Stomach (tissue), 9 donors: ENCODE results near the gene TMEM121B. TPM values are rescaled to one million over a fixed set of nuclear protein-coding genes. Genes with fewer than 3 reads are reported as not detected.

Experiments used
- DNase-seq, 2 donors: peaks; one replicate each; pipeline versions ENCODE4 v3.0.0 to v3.0.0-alpha.2; 2013 to 2019
- H3K27ac ChIP-seq, 5 donors: fragments of 200-600 bp in 4 of 5; sonication (generic) in 4 of 5; one replicate each; pipeline ENCODE4 v1.5.1; 2013 to 2019; ENCODE audit warnings: mild to moderate bottlenecking in 1 of 5, moderate library complexity in 1 of 5
- H3K27me3 ChIP-seq, 3 donors: fragments of 200-600 bp; sonication (generic); one replicate each; pipeline ENCODE4 v1.5.1; 2017 to 2019; ENCODE audit warnings: mixed run types in 1 of 3
- H3K36me3 ChIP-seq, 4 donors: fragments of 200-600 bp; sonication (generic); 1 replicate in 3 of 4; 2 replicates in 1 of 4; pipeline ENCODE4 v1.5.1; 2016 to 2019
- H3K4me1 ChIP-seq, 4 donors: fragments of 200-600 bp; sonication (generic); one replicate each; pipeline ENCODE4 v1.5.1; 2016 to 2019
- H3K4me3 ChIP-seq, 4 donors: fragments of 200-600 bp; sonication (generic) in 3 of 4; one replicate each; pipeline ENCODE4 v1.5.1; 2016 to 2019; ENCODE audit warnings: mild to moderate bottlenecking in 1 of 4
- H3K9me3 ChIP-seq, 4 donors: fragments of 200-600 bp; sonication (generic); one replicate each; pipeline ENCODE4 v1.5.1; 2016 to 2019
- EP300 ChIP-seq: sonication (generic); formaldehyde crosslinking; IDR thresholded peaks from one replicate; pipeline ENCODE4 v1.6.1; 2017; ENCODE audit warnings: antibody characterized with exemption
- POLR2A ChIP-seq, 4 donors: fragments of 450-650 bp; IDR thresholded peaks; one replicate each; pipeline ENCODE4 v1.6.1; 2016; ENCODE audit warnings: antibody characterized with exemption in 4 of 4, control low read depth in 2 of 4, mild to moderate bottlenecking in 1 of 4, moderate library complexity in 1 of 4
- POLR2AphosphoS5 ChIP-seq, 3 donors: sonication (generic); formaldehyde crosslinking; IDR thresholded peaks; one replicate each; pipeline ENCODE4 v1.6.1; 2016; ENCODE audit warnings: antibody characterized with exemption in 3 of 3
- WGBS, 5 donors: extraction: QIAGEN DNeasy Blood & Tissue Kit in 3 of 5; methylation state at CpG; one replicate each; pipeline versions ENCODE4 v1.1.5 to v1.1.7; 2013 to 2018; 5-methylcytosine and 5-hydroxymethylcytosine counted together
- intact Hi-C: fragments of 100-400 bp; cut with DNase I; formaldehyde crosslinking; loops from one replicate; pipeline ENCODE4 v1.15.1; 2023; ENCODE audit warnings: low total_unique reads
- polyA plus RNA-seq, 3 donors: library from polyadenylated mRNA; stranded (reverse); fragments of 200-250 nt; gene quantifications; one replicate each; pipeline ENCODE4 v1.2.3, GENCODE V29; 2013
- total RNA-seq, 5 donors: library from RNA; depleted of rRNA; stranded (reverse); fragments of >200 nt; gene quantifications; one replicate each; pipeline versions ENCODE4 v1.1.0 to v1.2.3, GENCODE V29; 2014 to 2016
- TF ChIP-seq, protein P1 (sequence below), 7 experiments: fragments of 450-650 bp in 4 of 7; fragments of 200-600 bp in 3 of 7; sonication (generic) in 3 of 7; IDR thresholded peaks; one replicate each; pipeline ENCODE4 v1.5.1; 2016 to 2019; ENCODE audit warnings: antibody characterized with exemption in 7 of 7, control low read depth in 2 of 7, mild to moderate bottlenecking in 1 of 7
- donor health status: healthy with polysubstance abuse.
- donor health status: Bipolar disorder and iron deficiency.
- donor health status: healthy.

Gene TMEM121B
- total and polyA plus RNA-seq, 8 donors: 0.08 to 0.45 (median 0.25) TPM; not detected in 4

DNA sequence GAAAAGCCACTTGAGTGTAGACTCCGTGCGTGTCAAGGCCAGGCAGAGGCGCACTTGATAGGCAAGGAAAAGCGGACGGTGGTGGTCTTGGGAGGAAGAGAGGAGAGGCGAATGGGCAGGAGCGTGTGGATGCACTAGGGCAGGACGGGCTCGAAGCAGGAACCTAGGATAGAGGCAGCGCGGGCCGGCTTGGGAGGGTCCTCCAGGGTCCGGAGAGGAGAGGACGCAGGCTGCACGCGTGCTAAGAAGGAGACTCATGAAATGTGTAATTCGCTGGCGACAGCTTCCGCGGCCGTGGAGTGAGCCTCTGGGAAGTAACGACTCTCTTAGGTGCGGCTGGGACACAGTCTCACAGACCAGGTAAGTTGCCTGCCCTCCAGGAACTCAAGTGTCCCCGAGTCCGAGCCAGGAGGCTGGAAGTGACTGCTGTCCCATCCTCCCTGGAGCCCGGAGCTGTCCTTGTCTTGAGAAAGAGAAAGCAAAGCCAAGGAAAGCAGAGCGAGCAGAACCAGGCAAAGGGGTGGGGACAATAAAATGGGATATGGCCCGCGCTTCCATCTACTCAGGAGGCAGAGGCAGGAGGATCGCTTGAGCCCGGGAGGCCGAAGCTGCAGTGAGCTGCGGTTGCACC is 37.2 kb downstream of the TMEM121B start:
- Histone ChIP-seq H3K9me3 (no peaks in the 10 kb centered on the region), H3K4me3 (peak overlapping the region; percentile 73 to 96 (median 88)), H3K36me3 (no peaks in the 10 kb centered on the region), H3K27ac (peak overlapping the region in 4 of 5 donors; percentile 94 to 96 (median 96)), H3K4me1 (peaks cover 13 to 42% (median 39%) of the 10 kb centered on the region in 4 donors), H3K27me3 (no peaks in the 10 kb centered on the region)
- TF ChIP-seq POLR2A (IDR thresholded peaks at IDR 0.05): no peak
- TF ChIP-seq, protein P1, sequence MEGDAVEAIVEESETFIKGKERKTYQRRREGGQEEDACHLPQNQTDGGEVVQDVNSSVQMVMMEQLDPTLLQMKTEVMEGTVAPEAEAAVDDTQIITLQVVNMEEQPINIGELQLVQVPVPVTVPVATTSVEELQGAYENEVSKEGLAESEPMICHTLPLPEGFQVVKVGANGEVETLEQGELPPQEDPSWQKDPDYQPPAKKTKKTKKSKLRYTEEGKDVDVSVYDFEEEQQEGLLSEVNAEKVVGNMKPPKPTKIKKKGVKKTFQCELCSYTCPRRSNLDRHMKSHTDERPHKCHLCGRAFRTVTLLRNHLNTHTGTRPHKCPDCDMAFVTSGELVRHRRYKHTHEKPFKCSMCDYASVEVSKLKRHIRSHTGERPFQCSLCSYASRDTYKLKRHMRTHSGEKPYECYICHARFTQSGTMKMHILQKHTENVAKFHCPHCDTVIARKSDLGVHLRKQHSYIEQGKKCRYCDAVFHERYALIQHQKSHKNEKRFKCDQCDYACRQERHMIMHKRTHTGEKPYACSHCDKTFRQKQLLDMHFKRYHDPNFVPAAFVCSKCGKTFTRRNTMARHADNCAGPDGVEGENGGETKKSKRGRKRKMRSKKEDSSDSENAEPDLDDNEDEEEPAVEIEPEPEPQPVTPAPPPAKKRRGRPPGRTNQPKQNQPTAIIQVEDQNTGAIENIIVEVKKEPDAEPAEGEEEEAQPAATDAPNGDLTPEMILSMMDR (IDR thresholded peaks at IDR 0.05): no peak
- TF ChIP-seq EP300: no peak
- no peak for TF ChIP-seq POLR2AphosphoS5 (IDR thresholded peaks at IDR 0.05)
- 88 to 91% (median 89%) methylated on average over 31 to 33 of the region's 33 CpGs for WGBS, 5 donors
- no peak for DNase-seq
- intact Hi-C loops: loop anchor here (10.0 kb wide), 1 partner anchor 91 kb away; no protein-coding TSS in a partner anchor

DNA sequence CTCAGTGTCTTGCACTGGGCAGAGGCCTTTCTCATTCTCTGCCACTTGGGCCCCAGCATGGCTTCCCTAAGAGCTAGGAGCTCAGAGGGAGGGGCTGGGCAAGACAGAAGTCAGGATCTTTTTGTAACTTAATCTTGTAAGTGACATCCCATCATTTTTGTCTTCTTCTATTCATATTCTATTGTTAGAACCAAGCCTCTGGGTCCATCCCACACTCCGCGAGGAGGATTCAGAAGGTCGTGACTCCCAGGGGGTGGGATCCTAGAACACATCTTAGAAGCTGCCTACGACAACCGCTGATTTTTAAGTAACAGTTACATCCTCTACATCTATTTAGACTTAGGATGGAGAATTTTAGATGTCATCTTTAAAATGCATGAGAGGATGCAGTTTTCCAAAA is 37.9 kb downstream of the TMEM121B start:
- H3K4me3 ChIP-seq: no peak overlapping the region
- no peak for TF ChIP-seq POLR2AphosphoS5 (IDR thresholded peaks at IDR 0.05)
- TF ChIP-seq, protein P1 (IDR thresholded peaks at IDR 0.05): no peak
- no peak for TF ChIP-seq EP300
- TF ChIP-seq POLR2A (IDR thresholded peaks at IDR 0.05): no peak
- H3K4me1 ChIP-seq: peaks cover 13 to 39% (median 35%) of the 10 kb centered on the region in 4 donors
- WGBS, 5 donors: 91 to 98% (median 96%) methylated on average over 5 of the region's 5 CpGs
- no peaks in the 10 kb centered on the region for H3K9me3 ChIP-seq
- no peak overlapping the region for H3K27ac ChIP-seq
- no peaks in the 10 kb centered on the region for H3K36me3 ChIP-seq
- intact Hi-C loops: loop anchor here (10.0 kb wide), 1 partner anchor 92 kb away; no protein-coding TSS in a partner anchor
- DNase-seq: no peak
- H3K27me3 ChIP-seq: no peaks in the 10 kb centered on the region

DNA sequence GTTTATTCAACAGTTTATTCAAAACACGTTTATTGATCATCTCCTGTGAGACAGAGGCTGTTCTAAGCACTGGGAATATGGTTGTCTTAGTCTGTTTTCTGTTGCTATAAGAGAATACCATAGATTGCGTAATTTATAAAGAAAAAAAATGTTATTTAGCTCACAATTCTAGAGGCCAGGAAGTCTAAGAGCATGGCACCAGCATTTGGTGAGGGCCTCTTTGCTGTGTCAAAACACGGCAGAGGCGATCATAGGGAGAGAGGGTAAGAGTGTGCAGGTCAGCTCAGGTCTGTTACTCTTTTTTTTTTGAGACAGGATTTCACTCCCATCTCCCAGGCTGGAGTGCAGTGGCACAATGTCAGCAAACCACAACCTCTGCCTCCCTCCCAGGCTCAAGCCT is 41.6 kb downstream of the TMEM121B start:
- H3K36me3 ChIP-seq: no peaks in the 10 kb centered on the region

DNA sequence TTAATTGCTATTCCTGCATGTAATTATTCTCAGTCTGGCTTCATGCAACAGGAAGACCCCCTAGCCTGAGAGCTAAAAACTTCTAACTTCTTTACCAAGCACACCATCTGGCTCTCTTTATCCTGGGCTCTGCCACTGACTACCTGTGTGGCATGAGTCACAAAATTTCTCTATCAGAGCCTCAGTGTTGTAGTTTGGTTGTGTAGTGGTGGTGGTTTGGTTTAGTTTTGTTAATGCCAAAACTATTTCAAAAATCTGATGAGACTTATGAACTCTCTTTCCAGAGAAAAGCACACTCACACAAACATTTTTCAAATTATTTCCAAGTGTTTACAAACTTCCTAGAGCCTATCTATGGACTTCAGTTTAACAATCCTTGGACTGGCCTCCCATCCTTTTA is 43.9 kb downstream of the TMEM121B start:
- intact Hi-C loops: no loop called here
- TF ChIP-seq EP300 (no peak), POLR2AphosphoS5 (IDR thresholded peaks at IDR 0.05) (no peak), POLR2A (IDR thresholded peaks at IDR 0.05) (no peak)
- TF ChIP-seq, protein P1 (IDR thresholded peaks at IDR 0.05): no peak
- Histone ChIP-seq H3K27ac (no peak overlapping the region), H3K27me3 (no peaks in the 10 kb centered on the region), H3K4me1 (peaks cover 0 to 12% (median 0%) of the 10 kb centered on the region in 4 donors), H3K4me3 (no peak overlapping the region), H3K36me3 (no peaks in the 10 kb centered on the region), H3K9me3 (no peaks in the 10 kb centered on the region)
- no peak for DNase-seq

More for the DNA sequence above, 41.6 kb downstream of the TMEM121B start:
- TF ChIP-seq POLR2AphosphoS5 (IDR thresholded peaks at IDR 0.05) (no peak), EP300 (no peak), POLR2A (IDR thresholded peaks at IDR 0.05) (no peak)
- TF ChIP-seq, protein P1 (IDR thresholded peaks at IDR 0.05): no peak
- H3K9me3 ChIP-seq: no peaks in the 10 kb centered on the region
- peaks cover 0 to 21% (median 9%) of the 10 kb centered on the region in 4 donors for H3K4me1 ChIP-seq
- intact Hi-C loops: no loop called here
- DNase-seq: no peak
- no peak overlapping the region for H3K4me3 ChIP-seq
- H3K27ac ChIP-seq: no peak overlapping the region
- H3K27me3 ChIP-seq: no peaks in the 10 kb centered on the region
- WGBS, 5 donors: 72 to 87% (median 80%) methylated on average over 4 of the region's 4 CpGs
